ENCODE measurements around the gene CX3CR1. TPM values are rescaled to one million over a fixed set of nuclear protein-coding genes. Genes with fewer than 3 reads are reported as not detected.

Gene CX3CR1
- total RNA-seq, 1 donor from 2014 or later = 0.32 TPM

DNA sequence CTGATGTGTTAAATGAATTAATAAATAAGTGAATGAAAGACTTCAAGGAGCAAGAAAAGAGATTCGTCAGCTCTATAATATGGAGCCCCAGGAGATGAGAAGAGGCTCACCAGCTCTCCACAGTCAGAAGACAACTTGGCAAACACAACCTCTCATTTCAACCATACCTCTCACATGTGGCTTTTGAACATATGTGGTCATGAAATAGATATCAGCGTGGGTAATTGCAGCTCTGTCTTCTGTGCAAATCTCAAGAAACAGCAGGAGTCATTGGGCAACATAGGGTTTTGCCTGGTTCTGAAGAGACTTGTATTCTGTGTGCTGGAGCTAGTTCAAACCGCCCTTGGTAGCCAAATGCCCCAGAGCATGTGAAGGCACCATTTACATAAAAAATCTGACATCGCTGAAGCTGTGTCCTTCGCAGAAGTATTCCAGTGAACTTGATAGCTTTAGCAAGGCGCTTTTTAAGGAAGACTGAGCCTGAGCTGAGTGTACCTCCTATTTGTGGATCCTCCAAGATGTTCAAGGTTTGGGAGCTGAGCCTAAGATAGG lies 8.4 kb downstream of the CX3CR1 start:
- H2AFZ ChIP-seq (ENCODE audit: low read depth, low read length) = no peak overlapping the region
- H3K4me3 Mint-ChIP-seq (ENCODE audit: unreplicated experiment) = no peak overlapping the region
- H3K27ac Mint-ChIP-seq (ENCODE audit: unreplicated experiment) = no peak overlapping the region
- no peaks in the 10 kb centered on the region for H3K4me1 ChIP-seq (ENCODE audit: insufficient read depth, low read length)
- H3K9me3 Mint-ChIP-seq (ENCODE audit: unreplicated experiment) = peaks cover 3% of the 10 kb centered on the region
- DNase-seq (ENCODE audit: low read depth) (no peak), FAIRE-seq (no peak)
- no peak overlapping the region for H3K27ac ChIP-seq (ENCODE audit: low read depth, low read length)
- H3K36me3 Mint-ChIP-seq (ENCODE audit: low read depth, unreplicated experiment) = peaks cover 2% of the 10 kb centered on the region
- H3K79me2 ChIP-seq (ENCODE audit: insufficient read depth, low read length) = no peaks in the 10 kb centered on the region
- no peaks in the 10 kb centered on the region for H3K36me3 ChIP-seq (ENCODE audit: insufficient read depth, low read length)
- H3K4me2 ChIP-seq (ENCODE audit: low read length) = no peak overlapping the region
- H3K4me3 ChIP-seq (ENCODE audit: insufficient read depth, low read depth, low read length) = no peak overlapping the region
- no peaks in the 10 kb centered on the region for H3K9me3 ChIP-seq (ENCODE audit: insufficient read depth, low read depth, low read length)
- peaks cover 5% of the 10 kb centered on the region for H3K27me3 ChIP-seq (ENCODE audit: insufficient read depth, low read length)
- TF ChIP-seq, protein P1, sequence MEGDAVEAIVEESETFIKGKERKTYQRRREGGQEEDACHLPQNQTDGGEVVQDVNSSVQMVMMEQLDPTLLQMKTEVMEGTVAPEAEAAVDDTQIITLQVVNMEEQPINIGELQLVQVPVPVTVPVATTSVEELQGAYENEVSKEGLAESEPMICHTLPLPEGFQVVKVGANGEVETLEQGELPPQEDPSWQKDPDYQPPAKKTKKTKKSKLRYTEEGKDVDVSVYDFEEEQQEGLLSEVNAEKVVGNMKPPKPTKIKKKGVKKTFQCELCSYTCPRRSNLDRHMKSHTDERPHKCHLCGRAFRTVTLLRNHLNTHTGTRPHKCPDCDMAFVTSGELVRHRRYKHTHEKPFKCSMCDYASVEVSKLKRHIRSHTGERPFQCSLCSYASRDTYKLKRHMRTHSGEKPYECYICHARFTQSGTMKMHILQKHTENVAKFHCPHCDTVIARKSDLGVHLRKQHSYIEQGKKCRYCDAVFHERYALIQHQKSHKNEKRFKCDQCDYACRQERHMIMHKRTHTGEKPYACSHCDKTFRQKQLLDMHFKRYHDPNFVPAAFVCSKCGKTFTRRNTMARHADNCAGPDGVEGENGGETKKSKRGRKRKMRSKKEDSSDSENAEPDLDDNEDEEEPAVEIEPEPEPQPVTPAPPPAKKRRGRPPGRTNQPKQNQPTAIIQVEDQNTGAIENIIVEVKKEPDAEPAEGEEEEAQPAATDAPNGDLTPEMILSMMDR (IDR thresholded peaks at IDR 0.05; ENCODE audit: insufficient read depth, low read depth, low read length) = no peak
- no peak for TF ChIP-seq EZH2 (IDR thresholded peaks at IDR 0.05; ENCODE audit: insufficient read depth, low read length)
- peaks cover 2% of the 10 kb centered on the region for H3K4me1 Mint-ChIP-seq (ENCODE audit: low read depth, unreplicated experiment)
- no peak overlapping the region for H3K9ac ChIP-seq (ENCODE audit: low read length)
- H4K20me1 ChIP-seq (ENCODE audit: insufficient read depth, low read length) = no peaks in the 10 kb centered on the region
- peaks cover 17% of the 10 kb centered on the region for H3K27me3 Mint-ChIP-seq (ENCODE audit: low read depth, unreplicated experiment)

DNA sequence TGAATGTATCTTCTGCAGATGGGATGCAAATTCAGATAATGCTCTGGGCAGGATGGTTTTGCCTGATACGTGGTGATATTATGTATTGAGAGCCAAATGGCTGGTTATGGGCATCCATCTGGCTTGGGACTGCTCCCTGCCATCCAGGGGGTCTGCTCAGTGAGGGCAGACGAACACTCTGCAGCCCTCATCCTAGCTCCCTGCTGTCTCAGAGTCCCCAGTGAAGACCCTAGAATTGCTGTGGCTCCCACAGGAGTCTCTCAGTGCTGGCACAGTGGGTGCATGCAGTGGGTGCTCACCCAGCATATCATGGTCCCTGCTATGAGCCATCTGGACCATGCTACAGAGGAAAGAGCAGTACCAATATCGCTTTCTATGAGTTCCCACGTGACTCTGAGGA lies 10.3 kb downstream of the CX3CR1 start:
- TF ChIP-seq EZH2 (IDR thresholded peaks at IDR 0.05; ENCODE audit: insufficient read depth, low read length) = no peak
- TF ChIP-seq, protein P1 (IDR thresholded peaks at IDR 0.05; ENCODE audit: insufficient read depth, low read depth, low read length) = no peak
- H3K27ac ChIP-seq (ENCODE audit: low read depth, low read length) = no peak overlapping the region
- H3K4me3 ChIP-seq (ENCODE audit: insufficient read depth, low read depth, low read length) = no peak overlapping the region
- Mint-ChIP-seq H3K9me3 (ENCODE audit: unreplicated experiment) (peaks cover 6% of the 10 kb centered on the region), H3K27me3 (ENCODE audit: low read depth, unreplicated experiment) (peaks cover 31% of the 10 kb centered on the region), H3K4me3 (ENCODE audit: unreplicated experiment) (no peak overlapping the region), H3K36me3 (ENCODE audit: low read depth, unreplicated experiment) (peaks cover 2% of the 10 kb centered on the region), H3K4me1 (ENCODE audit: low read depth, unreplicated experiment) (peaks cover 2% of the 10 kb centered on the region), H3K27ac (ENCODE audit: unreplicated experiment) (no peak overlapping the region)
- no peaks in the 10 kb centered on the region for H3K36me3 ChIP-seq (ENCODE audit: insufficient read depth, low read length)
- no peaks in the 10 kb centered on the region for H3K9me3 ChIP-seq (ENCODE audit: insufficient read depth, low read depth, low read length)
- no peak overlapping the region for H3K9ac ChIP-seq (ENCODE audit: low read length)
- no peak overlapping the region for H2AFZ ChIP-seq (ENCODE audit: low read depth, low read length)
- H3K79me2 ChIP-seq (ENCODE audit: insufficient read depth, low read length) = no peaks in the 10 kb centered on the region
- no peak for DNase-seq (ENCODE audit: low read depth)
- H3K4me1 ChIP-seq (ENCODE audit: insufficient read depth, low read length) = no peaks in the 10 kb centered on the region
- H4K20me1 ChIP-seq (ENCODE audit: insufficient read depth, low read length) = no peaks in the 10 kb centered on the region
- H3K4me2 ChIP-seq (ENCODE audit: low read length) = no peak overlapping the region
- no peak for FAIRE-seq
- peaks cover 4% of the 10 kb centered on the region for H3K27me3 ChIP-seq (ENCODE audit: insufficient read depth, low read length)

DNA sequence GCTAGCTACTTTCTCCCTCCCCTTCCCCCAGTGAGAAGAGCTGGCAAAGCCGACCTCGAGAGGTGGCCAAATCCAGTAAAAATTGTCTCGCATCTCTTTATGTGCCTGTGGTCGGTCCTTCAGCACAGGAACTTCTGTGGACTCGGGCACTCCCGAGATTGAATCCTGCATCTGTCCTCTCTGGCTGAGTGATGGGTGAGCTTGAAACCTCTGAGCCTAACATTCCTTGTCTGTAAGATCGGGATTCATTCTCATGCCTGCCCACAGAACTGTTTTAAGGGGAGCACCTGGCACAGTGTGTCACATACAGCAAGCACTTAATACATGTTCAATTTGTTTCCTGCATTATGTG lies 11.3 kb downstream of the CX3CR1 start:
- DNase-seq (ENCODE audit: low read depth) (no peak), FAIRE-seq (no peak)
- Histone ChIP-seq H3K4me3 (ENCODE audit: insufficient read depth, low read depth, low read length) (no peak overlapping the region), H2AFZ (ENCODE audit: low read depth, low read length) (no peak overlapping the region), H3K79me2 (ENCODE audit: insufficient read depth, low read length) (no peaks in the 10 kb centered on the region), H3K9ac (ENCODE audit: low read length) (no peak overlapping the region), H4K20me1 (ENCODE audit: insufficient read depth, low read length) (no peaks in the 10 kb centered on the region), H3K36me3 (ENCODE audit: insufficient read depth, low read length) (no peaks in the 10 kb centered on the region), H3K4me1 (ENCODE audit: insufficient read depth, low read length) (no peaks in the 10 kb centered on the region), H3K9me3 (ENCODE audit: insufficient read depth, low read depth, low read length) (no peaks in the 10 kb centered on the region), H3K27ac (ENCODE audit: low read depth, low read length) (no peak overlapping the region), H3K4me2 (ENCODE audit: low read length) (no peak overlapping the region), H3K27me3 (ENCODE audit: insufficient read depth, low read length) (peaks cover 4% of the 10 kb centered on the region)
- no peak overlapping the region for H3K4me3 Mint-ChIP-seq (ENCODE audit: unreplicated experiment)
- H3K9me3 Mint-ChIP-seq (ENCODE audit: unreplicated experiment) = peaks cover 6% of the 10 kb centered on the region
- H3K36me3 Mint-ChIP-seq (ENCODE audit: low read depth, unreplicated experiment) = peaks cover 2% of the 10 kb centered on the region
- peaks cover 2% of the 10 kb centered on the region for H3K4me1 Mint-ChIP-seq (ENCODE audit: low read depth, unreplicated experiment)
- H3K27ac Mint-ChIP-seq (ENCODE audit: unreplicated experiment) = no peak overlapping the region
- peaks cover 35% of the 10 kb centered on the region for H3K27me3 Mint-ChIP-seq (ENCODE audit: low read depth, unreplicated experiment)
- TF ChIP-seq, protein P1 (IDR thresholded peaks at IDR 0.05; ENCODE audit: insufficient read depth, low read depth, low read length) = no peak
- TF ChIP-seq EZH2 (IDR thresholded peaks at IDR 0.05; ENCODE audit: insufficient read depth, low read length) = no peak

All from astrocyte (in vitro differentiated cells and primary cell).